Esophagus (tissue), 2 donors: ENCODE results near the gene STON1. TPM values are rescaled to one million over a fixed set of nuclear protein-coding genes. Genes with fewer than 3 reads are reported as not detected.

ENCODE experiments used
- H3K27ac ChIP-seq, 2 donors: one replicate each; pipeline ENCODE4 v1.5.1; 2013; ENCODE audit warnings: low read depth in 2 of 2, mild to moderate bottlenecking in 2 of 2, inconsistent platforms in 1 of 2, low read length in 1 of 2, moderate library complexity in 1 of 2
- H3K27me3 ChIP-seq, 2 donors: one replicate each; pipeline ENCODE4 v1.6.1; 2013; ENCODE audit warnings: low read length in 2 of 2, control low read depth in 1 of 2, mild to moderate bottlenecking in 1 of 2; ENCODE audit not compliant: insufficient read depth in 2 of 2, control insufficient read depth in 1 of 2
- H3K36me3 ChIP-seq, 2 donors: one replicate each; pipeline ENCODE4 v1.6.1; 2013; ENCODE audit warnings: low read length in 1 of 2; ENCODE audit not compliant: control insufficient read depth in 2 of 2, insufficient read depth in 2 of 2
- H3K4me1 ChIP-seq, 2 donors: one replicate each; pipeline ENCODE4 v1.6.1; 2013; ENCODE audit warnings: low read length in 1 of 2; ENCODE audit not compliant: control insufficient read depth in 2 of 2, insufficient read depth in 2 of 2
- H3K4me3 ChIP-seq, 2 donors: one replicate each; pipeline ENCODE4 v1.5.1; 2013; ENCODE audit warnings: low read length in 2 of 2, mild to moderate bottlenecking in 2 of 2, low read depth in 1 of 2, moderate library complexity in 1 of 2
- H3K9me3 ChIP-seq, 2 donors: one replicate each; pipeline ENCODE4 v1.6.1; 2013; ENCODE audit warnings: mild to moderate bottlenecking in 2 of 2, low read depth in 1 of 2, low read length in 1 of 2, moderate library complexity in 1 of 2; ENCODE audit not compliant: control insufficient read depth in 2 of 2, insufficient read depth in 1 of 2
- WGBS, 2 donors: extraction: QIAGEN DNeasy Blood & Tissue Kit; methylation state at CpG; one replicate each; pipeline ENCODE4 v1.1.7; 2013; 5-methylcytosine and 5-hydroxymethylcytosine counted together
- polyA plus RNA-seq, 2 donors: library from polyadenylated mRNA; stranded (reverse); fragments of 200-250 nt; gene quantifications; one replicate each; pipeline ENCODE4 v1.2.3, GENCODE V29; 2013
- donor health status: healthy with polysubstance abuse.
- donor health status: Bipolar disorder and iron deficiency.

STON1 gene
- polyA plus RNA-seq, 2 donors: 3.8 to 5.5 TPM

DNA sequence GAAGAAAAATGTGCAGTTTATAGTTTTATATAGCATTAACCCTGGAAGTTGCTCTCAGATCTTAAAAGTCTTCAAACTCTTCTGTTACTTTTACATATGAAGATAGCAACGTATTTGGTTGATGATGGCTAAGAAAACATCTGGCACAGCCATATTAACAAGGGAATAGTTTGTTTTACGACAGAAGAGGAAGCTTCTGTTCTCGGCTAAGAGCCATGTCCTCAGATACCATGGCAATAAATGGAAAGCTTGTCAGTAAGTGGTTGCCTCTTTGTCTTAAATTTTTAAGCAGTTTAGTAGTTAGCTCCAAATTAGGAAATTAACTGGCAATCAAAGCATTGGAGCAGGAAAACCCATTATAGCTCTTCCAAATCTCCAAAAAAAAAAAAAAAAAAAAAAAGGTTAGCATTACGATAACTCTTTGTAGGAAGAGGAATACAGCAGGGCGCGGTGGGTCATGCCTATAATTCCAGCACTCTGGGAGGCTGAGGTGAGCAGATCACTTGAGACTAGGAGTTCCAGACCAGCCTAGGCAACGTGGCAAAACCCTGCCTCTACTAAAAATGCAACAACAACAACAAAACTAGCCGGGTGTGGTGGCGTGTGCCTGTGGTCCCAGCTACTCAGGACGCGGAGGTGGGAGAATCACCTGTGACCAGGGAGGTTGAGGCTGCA lies 4.5 kb upstream of the STON1 start:
- H3K4me3 ChIP-seq: no peak overlapping the region
- H3K36me3 ChIP-seq: peaks cover 0 to 3% of the 10 kb centered on the region in 2 donors
- H3K27ac ChIP-seq: peak overlapping the region; percentile 57 to 59
- H3K9me3 ChIP-seq: no peaks in the 10 kb centered on the region
- peaks cover 5 to 7% of the 10 kb centered on the region in 2 donors for H3K4me1 ChIP-seq
- WGBS, 2 donors: 72 to 77% methylated on average over 11 of the region's 11 CpGs
- H3K27me3 ChIP-seq: no peaks in the 10 kb centered on the region

- Histone ChIP-seq H3K27me3 (no peaks in the 10 kb centered on the region), H3K36me3 (peaks cover 0 to 3% of the 10 kb centered on the region in 2 donors), H3K27ac (peak overlapping the region in 1 of 2 donors; percentile 59), H3K9me3 (no peaks in the 10 kb centered on the region), H3K4me1 (peaks cover 5% of the 10 kb centered on the region in 2 donors), H3K4me3 (no peak overlapping the region)
- WGBS, 2 donors: 46 to 52% methylated on average over 2 of the region's 2 CpGs
Measured at GRCh38 chr2:48527226-48527885, 2.6 kb upstream of the STON1 start.

DNA sequence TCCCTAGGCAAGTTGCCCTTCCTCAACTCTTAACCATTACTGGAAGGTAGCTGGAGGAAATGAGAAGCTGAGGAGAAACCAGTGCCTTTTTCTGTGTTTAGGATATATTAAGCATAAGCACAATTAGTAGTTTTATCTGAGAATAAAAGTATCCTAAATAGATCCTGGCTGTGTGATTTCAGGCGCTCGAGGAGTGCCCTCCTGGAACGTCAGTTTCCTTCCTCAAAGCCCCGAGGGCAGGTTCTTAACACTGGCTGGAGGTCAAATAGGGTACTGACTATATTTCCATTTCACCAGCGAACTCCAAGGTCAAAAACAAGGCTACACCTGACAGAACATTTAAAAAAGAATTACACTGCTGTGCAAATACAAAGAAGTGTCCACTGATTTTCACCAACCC lies 1.5 kb upstream of the STON1 start:
- Histone ChIP-seq H3K36me3 (peaks cover 0 to 3% of the 10 kb centered on the region in 2 donors), H3K4me3 (no peak overlapping the region), H3K27ac (peak overlapping the region; percentile 22 to 72), H3K27me3 (no peaks in the 10 kb centered on the region), H3K9me3 (no peaks in the 10 kb centered on the region), H3K4me1 (peaks cover 5% of the 10 kb centered on the region in 2 donors)
- 58 to 77% methylated on average over 5 of the region's 5 CpGs for WGBS, 2 donors

GRCh38 chr2:48529194-48529593 lies 760 bp upstream of the STON1 start:
- H3K4me3 ChIP-seq: peak overlapping the region in 1 of 2 donors; percentile 66
- 24 to 31% methylated on average over 7 of the region's 7 CpGs for WGBS, 2 donors

GRCh38 chr2:48529676-48530032 lies 300 bp upstream of the STON1 start:
- H3K27ac ChIP-seq: peak overlapping the region; percentile 72 to 82
- peaks cover 5% of the 10 kb centered on the region in 2 donors for H3K4me1 ChIP-seq
- 2 to 5% methylated on average over 9 to 15 of the region's 15 CpGs for WGBS, 2 donors
- H3K27me3 ChIP-seq: no peaks in the 10 kb centered on the region
- H3K36me3 ChIP-seq: peaks cover 0 to 3% of the 10 kb centered on the region in 2 donors
- H3K9me3 ChIP-seq: no peaks in the 10 kb centered on the region
- H3K4me3 ChIP-seq: peak overlapping the region; percentile 31 to 66

More at GRCh38 chr2:48529194-48529593, 760 bp upstream of the STON1 start:
- H3K27me3 ChIP-seq: no peaks in the 10 kb centered on the region
- H3K9me3 ChIP-seq: no peaks in the 10 kb centered on the region
- peak overlapping the region; percentile 68 to 72 for H3K27ac ChIP-seq
- peaks cover 0 to 3% of the 10 kb centered on the region in 2 donors for H3K36me3 ChIP-seq
- H3K4me1 ChIP-seq: peaks cover 5% of the 10 kb centered on the region in 2 donors

- peaks cover 5% of the 10 kb centered on the region in 2 donors for H3K4me1 ChIP-seq
- H3K27me3 ChIP-seq: no peaks in the 10 kb centered on the region
- H3K9me3 ChIP-seq: no peaks in the 10 kb centered on the region
- H3K4me3 ChIP-seq: peak overlapping the region in 1 of 2 donors; percentile 66
- peak overlapping the region in 1 of 2 donors; percentile 58 for H3K27ac ChIP-seq
- no peaks in the 10 kb centered on the region for H3K36me3 ChIP-seq
- 13 to 21% methylated on average over 6 of the region's 6 CpGs for WGBS, 2 donors
Measured at GRCh38 chr2:48531141-48531648, 1.2 kb downstream of the STON1 start.

GRCh38 chr2:48532174-48532573 lies 2.2 kb downstream of the STON1 start:
- no peak overlapping the region for H3K4me3 ChIP-seq
- WGBS, 2 donors: 92 to 95% methylated on average over 7 of the region's 7 CpGs
- no peaks in the 10 kb centered on the region for H3K36me3 ChIP-seq
- peak overlapping the region in 1 of 2 donors; percentile 11 for H3K27ac ChIP-seq
- peaks cover 5% of the 10 kb centered on the region in 2 donors for H3K4me1 ChIP-seq
- no peaks in the 10 kb centered on the region for H3K9me3 ChIP-seq
- no peaks in the 10 kb centered on the region for H3K27me3 ChIP-seq

DNA sequence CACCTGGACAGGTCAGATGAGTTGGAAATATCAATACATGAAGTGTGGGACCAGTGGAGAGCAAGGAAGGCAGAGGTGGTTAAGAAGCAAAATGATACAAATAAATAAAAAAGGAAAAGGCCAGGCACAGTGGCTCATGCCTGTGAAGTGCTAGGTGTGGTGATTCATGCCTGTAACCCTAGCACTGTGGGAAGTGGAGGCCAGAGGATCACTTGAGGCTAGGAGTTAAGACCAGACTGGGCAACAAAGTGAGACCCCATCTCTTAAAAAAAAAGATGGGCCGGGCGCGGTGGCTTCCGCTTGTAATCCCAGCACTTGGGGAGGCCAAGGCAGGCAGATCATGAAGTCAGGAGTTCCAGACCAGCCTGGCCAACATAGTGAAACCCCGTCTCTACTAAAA lies 2.9 kb downstream of the STON1 start:
- Histone ChIP-seq H3K4me1 (peaks cover 5% of the 10 kb centered on the region in 2 donors), H3K27ac (no peak overlapping the region), H3K36me3 (no peaks in the 10 kb centered on the region), H3K9me3 (no peaks in the 10 kb centered on the region), H3K27me3 (no peaks in the 10 kb centered on the region), H3K4me3 (no peak overlapping the region)
- 98 to 99% methylated on average over 5 of the region's 5 CpGs for WGBS, 2 donors

DNA sequence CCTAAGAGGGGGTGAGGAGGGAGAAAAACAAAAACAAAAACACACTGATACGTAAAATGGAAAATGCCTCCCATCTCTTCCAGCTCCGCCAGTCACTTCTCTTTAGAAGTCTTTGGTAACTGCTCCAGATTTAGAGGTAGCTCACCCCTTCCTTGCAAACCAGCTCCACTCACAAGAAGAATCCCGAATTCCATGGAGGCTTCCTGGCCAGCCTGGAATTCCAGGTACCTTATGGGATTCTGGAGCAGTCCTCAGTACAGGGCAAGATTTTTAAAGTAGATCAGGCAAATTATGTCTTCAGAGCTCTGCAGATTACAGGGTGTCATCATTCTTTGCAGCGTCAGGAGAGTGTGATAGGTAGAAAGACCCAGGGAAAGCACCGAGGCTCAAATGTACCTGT lies 4.8 kb downstream of the STON1 start:
- WGBS, 2 donors: 81 to 85% methylated on average over 5 of the region's 5 CpGs

More for the DNA sequence above, 4.8 kb downstream of the STON1 start:
- Histone ChIP-seq H3K9me3 (no peaks in the 10 kb centered on the region), H3K36me3 (no peaks in the 10 kb centered on the region), H3K27ac (no peak overlapping the region), H3K4me1 (peaks cover 0 to 3% of the 10 kb centered on the region in 2 donors), H3K4me3 (no peak overlapping the region), H3K27me3 (no peaks in the 10 kb centered on the region)
